BJ (cell line): ENCODE results near the gene NADK2. TPM values are rescaled to one million over a fixed set of nuclear protein-coding genes. Genes with fewer than 3 reads are reported as not detected.

ENCODE experiments used
- CTCF ChIA-PET: fragments of 350-600 bp; formaldehyde crosslinking; extraction: SDS; loops from one replicate; lab custom pipeline; 2021; ENCODE audit warnings: antibody characterized with exemption, inconsistent platforms; lab: Yijun Ruan, JAX
- POLR2A ChIA-PET: fragments of 300-600 bp; sonication (Branson Sonifier 250); formaldehyde crosslinking; extraction: SDS; loops from one replicate; lab custom pipeline; 2021; ENCODE audit warnings: antibody characterized with exemption; lab: Charles Lee
- DNase-seq: peaks from one replicate; pipeline ENCODE4 v3.0.0-alpha.2; 2011; ENCODE audit warnings: low read depth
- H3K27me3 ChIP-seq: 2 replicates; pipeline ENCODE4 v1.6.0; 2011; ENCODE audit warnings: low read length; ENCODE audit not compliant: control insufficient read depth, insufficient read depth
- H3K36me3 ChIP-seq: 2 replicates; pipeline ENCODE4 v1.5.1; 2011; ENCODE audit warnings: low read length; ENCODE audit not compliant: control insufficient read depth, insufficient read depth
- H3K4me3 ChIP-seq: 2 replicates; pipeline ENCODE4 v1.5.1; 2011; ENCODE audit warnings: low read depth, mild to moderate bottlenecking, control low read depth, low read length
- CTCF ChIP-seq: IDR thresholded peaks from 2 replicates; pipeline ENCODE4 v1.5.1; 2011; ENCODE audit warnings: low read depth, mild to moderate bottlenecking, control low read depth, inconsistent platforms, low read length, moderate library complexity; ENCODE audit not compliant: insufficient read depth
- polyA plus RNA-seq: library from polyadenylated mRNA; depleted of rRNA; stranded (reverse); fragments of >200 nt; gene quantifications from 2 replicates; pipeline ENCODE4 v1.2.3, GENCODE V29; 2011

The NADK2 gene
- polyA plus RNA-seq, 1 experiment = 7.2 TPM

- H3K4me3 ChIP-seq = no peak overlapping the region
- POLR2A ChIA-PET = no interaction called here
- DNase-seq = no peak
- no peak for TF ChIP-seq CTCF
- CTCF ChIA-PET = interaction anchor here (1.0 to 3.2 kb wide), 3 partner anchors 9 to 69 kb away, joined by 3 to 15 read pairs (median 3); partner anchors contain the start of gene NADK2
- no peaks in the 10 kb centered on the region for H3K27me3 ChIP-seq
- no peaks in the 10 kb centered on the region for H3K36me3 ChIP-seq
Measured at GRCh38 chr5:36251218-36251617, 9.5 kb upstream of the NADK2 start.

GRCh38 chr5:36250427-36250826 is 8.7 kb upstream of the NADK2 start:
- ChIA-PET POLR2A (no interaction called here), CTCF (interaction anchor here (1.0 to 3.2 kb wide), 4 partner anchors 8 to 68 kb away, joined by 3 to 15 read pairs (median 4); partner anchors contain the start of gene NADK2)
- no peak for TF ChIP-seq CTCF
- Histone ChIP-seq H3K4me3 (no peak overlapping the region), H3K36me3 (no peaks in the 10 kb centered on the region), H3K27me3 (no peaks in the 10 kb centered on the region)
- no peak for DNase-seq

- H3K27me3 ChIP-seq = no peaks in the 10 kb centered on the region
- H3K4me3 ChIP-seq = no peak overlapping the region
- no peak for TF ChIP-seq CTCF
- no peaks in the 10 kb centered on the region for H3K36me3 ChIP-seq
- DNase-seq = no peak
- CTCF ChIA-PET = interaction anchor here (0.6 kb wide), 1 partner anchor 261 kb away, joined by 4 read pairs; no protein-coding TSS in a partner anchor
- POLR2A ChIA-PET = no interaction called here
Measured at GRCh38 chr5:36246036-36246800, 4.5 kb upstream of the NADK2 start.

- H3K4me3 ChIP-seq = no peak overlapping the region
- DNase-seq = no peak
- no peak for TF ChIP-seq CTCF
- no peaks in the 10 kb centered on the region for H3K27me3 ChIP-seq
- POLR2A ChIA-PET = no interaction called here
- CTCF ChIA-PET = interaction anchor here (0.5 to 1.9 kb wide), 2 partner anchors 11 to 35 kb away, joined by 3 to 7 read pairs; no protein-coding TSS in a partner anchor
- no peaks in the 10 kb centered on the region for H3K36me3 ChIP-seq
Measured at GRCh38 chr5:36244076-36244475, 2.4 kb upstream of the NADK2 start.

- Histone ChIP-seq H3K4me3 (no peak overlapping the region), H3K36me3 (no peaks in the 10 kb centered on the region), H3K27me3 (no peaks in the 10 kb centered on the region)
- POLR2A ChIA-PET = interaction anchor here (0.6 kb wide), 1 partner anchor 298 kb away, joined by 3 read pairs; no protein-coding TSS in a partner anchor
- no peak for TF ChIP-seq CTCF
- CTCF ChIA-PET = interaction anchor here (0.5 to 1.9 kb wide), 4 partner anchors 12 to 770 kb away, joined by 3 to 7 read pairs (median 3); no protein-coding TSS in a partner anchor
- DNase-seq = no peak
Measured at GRCh38 chr5:36243653-36244052, 1.9 kb upstream of the NADK2 start.
